ENCODE measurements around the gene TRAF2.

DNA sequence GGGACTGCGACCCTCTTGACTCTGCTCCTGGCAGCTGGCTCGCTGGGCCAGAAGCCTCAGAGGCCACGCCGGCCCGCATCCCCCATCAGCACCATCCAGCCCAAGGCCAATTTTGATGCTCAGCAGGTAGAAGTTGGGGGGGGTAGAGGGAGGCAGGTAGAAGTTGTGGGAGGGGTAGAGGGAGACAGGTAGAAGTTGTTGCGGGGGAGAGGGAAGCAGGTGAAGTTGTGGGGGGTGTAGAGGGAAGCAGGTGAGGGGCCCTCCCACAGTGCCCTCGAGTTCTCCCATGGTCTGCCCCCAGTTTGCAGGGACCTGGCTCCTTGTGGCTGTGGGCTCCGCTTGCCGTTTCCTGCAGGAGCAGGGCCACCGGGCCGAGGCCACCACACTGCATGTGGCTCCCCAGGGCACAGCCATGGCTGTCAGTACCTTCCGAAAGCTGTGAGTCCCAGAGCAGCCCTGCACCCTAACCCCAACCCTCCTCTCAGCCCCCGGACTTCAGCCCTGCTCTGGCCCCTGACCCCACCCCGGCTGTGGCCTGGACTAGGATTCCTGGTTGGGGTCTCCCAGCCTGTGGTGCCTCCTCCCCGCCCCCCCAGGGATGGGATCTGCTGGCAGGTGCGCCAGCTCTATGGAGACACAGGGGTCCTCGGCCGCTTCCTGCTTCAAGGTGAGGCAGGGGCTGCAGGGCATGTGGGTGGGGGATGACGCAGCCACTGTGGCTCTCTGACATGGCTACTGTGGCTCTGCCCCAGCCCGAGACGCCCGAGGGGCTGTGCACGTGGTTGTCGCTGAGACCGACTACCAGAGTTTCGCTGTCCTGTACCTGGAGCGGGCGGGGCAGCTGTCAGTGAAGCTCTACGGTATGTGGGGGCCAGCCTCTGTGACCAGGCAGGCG lies 59.3 kb downstream of the TRAF2 start:
- no peak for TF ChIP-seq GATA2 (IDR thresholded peaks at IDR 0.05; ENCODE audit: low read depth, low read length)
- TF ChIP-seq GATA3 (IDR thresholded peaks at IDR 0.05; ENCODE audit: low read depth, low read length) = no peak

Measured in SH-SY5Y (cell line).